ENCODE results near the gene OVAAL.

The OVAAL gene

DNA sequence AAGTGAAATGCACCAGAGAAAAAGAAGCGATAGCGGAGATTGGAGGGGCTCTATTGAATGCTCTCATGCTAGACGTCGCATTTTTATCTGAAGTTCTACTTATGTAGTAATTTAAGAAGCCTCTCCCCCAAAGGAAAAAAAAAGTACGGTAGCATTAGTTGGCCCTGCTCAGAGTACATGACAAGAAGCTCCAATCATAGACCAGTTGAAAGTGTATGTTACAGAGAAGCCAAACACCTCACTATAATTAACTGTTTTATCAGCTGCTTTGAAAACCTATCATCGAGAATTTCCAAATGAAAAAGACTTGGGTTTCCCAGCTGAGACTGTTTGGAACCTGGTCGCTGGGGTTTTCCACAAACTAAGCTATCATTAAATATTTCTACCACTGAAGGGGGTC is 19.6 kb upstream of the OVAAL start (continued):
- TF ChIP-seq EGR2 (tag by site-specific recombination; IDR thresholded peaks at IDR 0.05; ENCODE audit: low read depth) (no peak), KLF17 (tag by site-specific recombination; IDR thresholded peaks at IDR 0.05) (no peak), ZNF138 (tag by site-specific recombination; IDR thresholded peaks at IDR 0.05; ENCODE audit: borderline replicate concordance) (no peak), ZNF549 (tag by site-specific recombination; IDR thresholded peaks at IDR 0.05) (no peak), ZNF473 (tag by site-specific recombination; IDR thresholded peaks at IDR 0.05) (no peak), ZNF629 (tag by site-specific recombination; IDR thresholded peaks at IDR 0.05) (no peak), INSM2 (tag by site-specific recombination; IDR thresholded peaks at IDR 0.05) (no peak)
- TF ChIP-seq, protein P1, sequence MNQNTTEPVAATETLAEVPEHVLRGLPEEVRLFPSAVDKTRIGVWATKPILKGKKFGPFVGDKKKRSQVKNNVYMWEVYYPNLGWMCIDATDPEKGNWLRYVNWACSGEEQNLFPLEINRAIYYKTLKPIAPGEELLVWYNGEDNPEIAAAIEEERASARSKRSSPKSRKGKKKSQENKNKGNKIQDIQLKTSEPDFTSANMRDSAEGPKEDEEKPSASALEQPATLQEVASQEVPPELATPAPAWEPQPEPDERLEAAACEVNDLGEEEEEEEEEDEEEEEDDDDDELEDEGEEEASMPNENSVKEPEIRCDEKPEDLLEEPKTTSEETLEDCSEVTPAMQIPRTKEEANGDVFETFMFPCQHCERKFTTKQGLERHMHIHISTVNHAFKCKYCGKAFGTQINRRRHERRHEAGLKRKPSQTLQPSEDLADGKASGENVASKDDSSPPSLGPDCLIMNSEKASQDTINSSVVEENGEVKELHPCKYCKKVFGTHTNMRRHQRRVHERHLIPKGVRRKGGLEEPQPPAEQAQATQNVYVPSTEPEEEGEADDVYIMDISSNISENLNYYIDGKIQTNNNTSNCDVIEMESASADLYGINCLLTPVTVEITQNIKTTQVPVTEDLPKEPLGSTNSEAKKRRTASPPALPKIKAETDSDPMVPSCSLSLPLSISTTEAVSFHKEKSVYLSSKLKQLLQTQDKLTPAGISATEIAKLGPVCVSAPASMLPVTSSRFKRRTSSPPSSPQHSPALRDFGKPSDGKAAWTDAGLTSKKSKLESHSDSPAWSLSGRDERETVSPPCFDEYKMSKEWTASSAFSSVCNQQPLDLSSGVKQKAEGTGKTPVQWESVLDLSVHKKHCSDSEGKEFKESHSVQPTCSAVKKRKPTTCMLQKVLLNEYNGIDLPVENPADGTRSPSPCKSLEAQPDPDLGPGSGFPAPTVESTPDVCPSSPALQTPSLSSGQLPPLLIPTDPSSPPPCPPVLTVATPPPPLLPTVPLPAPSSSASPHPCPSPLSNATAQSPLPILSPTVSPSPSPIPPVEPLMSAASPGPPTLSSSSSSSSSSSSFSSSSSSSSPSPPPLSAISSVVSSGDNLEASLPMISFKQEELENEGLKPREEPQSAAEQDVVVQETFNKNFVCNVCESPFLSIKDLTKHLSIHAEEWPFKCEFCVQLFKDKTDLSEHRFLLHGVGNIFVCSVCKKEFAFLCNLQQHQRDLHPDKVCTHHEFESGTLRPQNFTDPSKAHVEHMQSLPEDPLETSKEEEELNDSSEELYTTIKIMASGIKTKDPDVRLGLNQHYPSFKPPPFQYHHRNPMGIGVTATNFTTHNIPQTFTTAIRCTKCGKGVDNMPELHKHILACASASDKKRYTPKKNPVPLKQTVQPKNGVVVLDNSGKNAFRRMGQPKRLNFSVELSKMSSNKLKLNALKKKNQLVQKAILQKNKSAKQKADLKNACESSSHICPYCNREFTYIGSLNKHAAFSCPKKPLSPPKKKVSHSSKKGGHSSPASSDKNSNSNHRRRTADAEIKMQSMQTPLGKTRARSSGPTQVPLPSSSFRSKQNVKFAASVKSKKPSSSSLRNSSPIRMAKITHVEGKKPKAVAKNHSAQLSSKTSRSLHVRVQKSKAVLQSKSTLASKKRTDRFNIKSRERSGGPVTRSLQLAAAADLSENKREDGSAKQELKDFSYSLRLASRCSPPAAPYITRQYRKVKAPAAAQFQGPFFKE (tag by site-specific recombination; IDR thresholded peaks at IDR 0.05; ENCODE audit: borderline replicate concordance), result no peak
- TF ChIP-seq, protein P2, sequence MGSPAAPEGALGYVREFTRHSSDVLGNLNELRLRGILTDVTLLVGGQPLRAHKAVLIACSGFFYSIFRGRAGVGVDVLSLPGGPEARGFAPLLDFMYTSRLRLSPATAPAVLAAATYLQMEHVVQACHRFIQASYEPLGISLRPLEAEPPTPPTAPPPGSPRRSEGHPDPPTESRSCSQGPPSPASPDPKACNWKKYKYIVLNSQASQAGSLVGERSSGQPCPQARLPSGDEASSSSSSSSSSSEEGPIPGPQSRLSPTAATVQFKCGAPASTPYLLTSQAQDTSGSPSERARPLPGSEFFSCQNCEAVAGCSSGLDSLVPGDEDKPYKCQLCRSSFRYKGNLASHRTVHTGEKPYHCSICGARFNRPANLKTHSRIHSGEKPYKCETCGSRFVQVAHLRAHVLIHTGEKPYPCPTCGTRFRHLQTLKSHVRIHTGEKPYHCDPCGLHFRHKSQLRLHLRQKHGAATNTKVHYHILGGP (tag by site-specific recombination; IDR thresholded peaks at IDR 0.05), result no peak
- TF ChIP-seq, protein P3, sequence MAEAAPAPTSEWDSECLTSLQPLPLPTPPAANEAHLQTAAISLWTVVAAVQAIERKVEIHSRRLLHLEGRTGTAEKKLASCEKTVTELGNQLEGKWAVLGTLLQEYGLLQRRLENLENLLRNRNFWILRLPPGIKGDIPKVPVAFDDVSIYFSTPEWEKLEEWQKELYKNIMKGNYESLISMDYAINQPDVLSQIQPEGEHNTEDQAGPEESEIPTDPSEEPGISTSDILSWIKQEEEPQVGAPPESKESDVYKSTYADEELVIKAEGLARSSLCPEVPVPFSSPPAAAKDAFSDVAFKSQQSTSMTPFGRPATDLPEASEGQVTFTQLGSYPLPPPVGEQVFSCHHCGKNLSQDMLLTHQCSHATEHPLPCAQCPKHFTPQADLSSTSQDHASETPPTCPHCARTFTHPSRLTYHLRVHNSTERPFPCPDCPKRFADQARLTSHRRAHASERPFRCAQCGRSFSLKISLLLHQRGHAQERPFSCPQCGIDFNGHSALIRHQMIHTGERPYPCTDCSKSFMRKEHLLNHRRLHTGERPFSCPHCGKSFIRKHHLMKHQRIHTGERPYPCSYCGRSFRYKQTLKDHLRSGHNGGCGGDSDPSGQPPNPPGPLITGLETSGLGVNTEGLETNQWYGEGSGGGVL (tag by site-specific recombination; IDR thresholded peaks at IDR 0.05), result no peak

- Histone ChIP-seq H3K4me1 (ENCODE audit: control insufficient read depth, insufficient read depth, low read length) (no peaks in the 10 kb centered on the region), H3K4me3 (ENCODE audit: low read depth, low read length) (no peak overlapping the region), H3K9me3 (ENCODE audit: control insufficient read depth, insufficient read depth, low read depth, low read length) (no peaks in the 10 kb centered on the region), H3K27ac (ENCODE audit: extremely low read depth, low read depth, low read length) (no peak overlapping the region), H3K36me3 (ENCODE audit: control insufficient read depth in 2 of 2, insufficient read depth in 1 of 2, low read length in 2 of 2) (no peaks in the 10 kb centered on the region)
- ChIA-PET POLR2A (interaction anchor here (0.6 kb wide), 1 partner anchor 26 kb away, joined by 3 read pairs; no protein-coding TSS in a partner anchor), CTCF (interaction anchor here (0.6 to 0.7 kb wide), 2 partner anchors 8 to 9 kb away, joined by 3 to 4 read pairs; no protein-coding TSS in a partner anchor)
- TF ChIP-seq BCL11B (tag by site-specific recombination; IDR thresholded peaks at IDR 0.05; ENCODE audit: low read depth) (no peak), ZNF768 (tag by site-specific recombination; IDR thresholded peaks at IDR 0.05) (no peak), ZNF157 (tag by site-specific recombination; IDR thresholded peaks at IDR 0.05) (no peak), ZNF513 (tag by site-specific recombination; IDR thresholded peaks at IDR 0.05) (no peak), SP3 (tag by site-specific recombination; IDR thresholded peaks at IDR 0.05) (no peak), ZNF202 (tag by site-specific recombination; IDR thresholded peaks at IDR 0.05; ENCODE audit: borderline replicate concordance) (no peak), ZNF112 (tag by site-specific recombination; IDR thresholded peaks at IDR 0.05) (no peak), ZNF555 (tag by site-specific recombination; conservative IDR thresholded peaks at IDR 0.05) (no peak), ZFP69B (tag by site-specific recombination; IDR thresholded peaks at IDR 0.05) (no peak)
- TF ChIP-seq, protein P4, sequence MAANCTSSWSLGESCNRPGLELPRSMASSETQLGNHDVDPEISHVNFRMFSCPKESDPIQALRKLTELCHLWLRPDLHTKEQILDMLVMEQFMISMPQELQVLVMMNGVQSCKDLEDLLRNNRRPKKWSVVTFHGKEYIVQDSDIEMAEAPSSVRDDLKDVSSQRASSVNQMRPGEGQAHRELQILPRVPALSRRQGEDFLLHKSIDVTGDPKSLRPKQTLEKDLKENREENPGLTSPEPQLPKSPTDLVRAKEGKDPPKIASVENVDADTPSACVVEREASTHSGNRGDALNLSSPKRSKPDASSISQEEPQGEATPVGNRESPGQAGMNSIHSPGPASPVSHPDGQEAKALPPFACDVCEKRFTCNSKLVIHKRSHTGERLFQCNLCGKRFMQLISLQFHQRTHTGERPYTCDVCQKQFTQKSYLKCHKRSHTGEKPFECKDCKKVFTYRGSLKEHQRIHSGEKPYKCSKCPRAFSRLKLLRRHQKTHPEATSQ (tag by site-specific recombination; IDR thresholded peaks at IDR 0.05), result no peak
These were observed 17.8 kb upstream of the OVAAL start for GRCh38 chr1:180540697-180541594.
